ENCODE measurements around the gene SLC34A3. TPM values are rescaled to one million over a fixed set of nuclear protein-coding genes. Genes with fewer than 3 reads are reported as not detected.

Gene SLC34A3
- total RNA-seq, 2 experiments from 2014 or later, result not detected

DNA sequence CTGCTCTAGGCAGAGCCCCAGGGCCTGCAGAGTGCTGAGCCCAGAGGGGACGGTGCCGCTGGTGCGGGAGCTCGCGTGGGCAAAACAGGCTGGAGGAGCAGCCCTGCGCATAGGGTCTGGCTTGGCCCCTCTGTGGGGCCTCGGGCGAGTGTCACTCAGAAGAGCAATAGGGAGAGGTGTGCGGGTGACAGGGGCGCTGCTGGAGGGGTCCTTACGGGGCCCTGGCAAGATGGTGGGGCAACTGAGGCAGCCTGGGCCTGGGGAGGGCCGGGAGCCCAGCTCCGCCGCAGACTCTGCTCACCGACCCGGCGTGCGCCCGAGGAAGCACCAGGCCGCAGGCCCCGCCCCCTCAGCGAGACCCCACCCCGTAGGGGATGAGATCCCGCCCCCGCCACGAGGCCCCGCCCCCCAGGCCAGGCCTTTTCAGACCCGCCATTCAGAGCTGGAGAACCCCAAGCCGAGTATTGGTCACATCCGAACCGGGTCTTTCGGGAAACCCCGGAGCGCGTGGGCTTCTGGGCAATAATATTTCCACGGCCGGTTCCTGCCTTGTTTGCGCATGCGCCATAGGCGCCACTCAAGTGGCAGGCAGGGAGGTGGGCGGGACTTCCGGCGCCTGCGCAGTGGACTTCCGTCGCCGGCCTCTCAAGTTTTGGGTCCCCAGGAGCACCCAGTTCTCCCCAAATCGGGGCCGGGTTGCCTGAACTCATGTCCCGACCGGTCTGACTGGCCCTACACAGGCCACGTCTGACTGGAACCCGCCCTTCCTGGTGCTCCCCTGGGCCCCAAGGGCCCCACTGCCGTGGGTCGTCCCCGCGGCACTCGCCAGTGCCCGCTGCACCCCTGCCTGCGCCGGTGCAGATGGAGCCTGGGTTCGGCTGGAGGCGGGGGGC is 7.4 kb upstream of the SLC34A3 start:
- ATAC-seq (ENCODE audit: low read depth), result peak; percentile 87

GRCh38 chr9:137224830-137225694 is 5.6 kb upstream of the SLC34A3 start, which contains the start of gene CYSRT1:
TSS of gene CYSRT1 (plus strand) at chr9:137225174. CDS start at chr9:137225622, 448 bp downstream.
- DNase-seq, result peak; percentile 49
- peak within 1 kb of the TSS; percentile 84 for H3K4me3 Mint-ChIP-seq
- H3K27ac Mint-ChIP-seq, result peak within 1 kb of the TSS; percentile 82
- H3K36me3 Mint-ChIP-seq, result no peaks in the 10 kb centered on the region
- H3K4me1 Mint-ChIP-seq, result peaks cover 7% of the 10 kb centered on the region
- peaks cover 2% of the 10 kb centered on the region for H3K27me3 Mint-ChIP-seq
- no peak for ATAC-seq (ENCODE audit: low read depth)
- POLR2A ChIA-PET, result interaction anchor here (0.6 to 4.9 kb wide), 13 partner anchors 15 to 527 kb away, joined by 3 to 43 read pairs (median 9); partner anchors contain the start of genes ANAPC2, MAN1B1, NDOR1 and SAPCD2
- H3K9me3 Mint-ChIP-seq, result no peaks in the 10 kb centered on the region

More for the DNA sequence above, 7.4 kb upstream of the SLC34A3 start:
- POLR2A ChIA-PET, result interaction anchor here (0.5 to 4.9 kb wide), 24 partner anchors 9 to 495 kb away, joined by 3 to 43 read pairs (median 4); partner anchors contain the start of genes ANAPC2, DPP7, MAN1B1 and NDOR1
- Mint-ChIP-seq H3K9me3 (no peaks in the 10 kb centered on the region), H3K27me3 (peaks cover 2% of the 10 kb centered on the region), H3K27ac (peak overlapping the region; percentile 82), H3K4me1 (peaks cover 7% of the 10 kb centered on the region), H3K36me3 (no peaks in the 10 kb centered on the region), H3K4me3 (peak overlapping the region; percentile 84)
- DNase-seq, result peak; percentile 98

- H3K36me3 Mint-ChIP-seq, result no peaks in the 10 kb centered on the region
- no peak overlapping the region for H3K27ac Mint-ChIP-seq
- ATAC-seq (ENCODE audit: low read depth) (no peak), DNase-seq (peak; percentile 39)
- peaks cover 2% of the 10 kb centered on the region for H3K27me3 Mint-ChIP-seq
- no peak overlapping the region for H3K4me3 Mint-ChIP-seq
- POLR2A ChIA-PET, result interaction anchor here (1.2 to 4.9 kb wide), 6 partner anchors 22 to 156 kb away, joined by 3 to 35 read pairs (median 8); partner anchors contain the start of genes MAN1B1, SAPCD2 and TPRN
- H3K9me3 Mint-ChIP-seq, result no peaks in the 10 kb centered on the region
- H3K4me1 Mint-ChIP-seq, result peaks cover 7% of the 10 kb centered on the region
Measured at GRCh38 chr9:137225699-137226331, 4.9 kb upstream of the SLC34A3 start.

DNA sequence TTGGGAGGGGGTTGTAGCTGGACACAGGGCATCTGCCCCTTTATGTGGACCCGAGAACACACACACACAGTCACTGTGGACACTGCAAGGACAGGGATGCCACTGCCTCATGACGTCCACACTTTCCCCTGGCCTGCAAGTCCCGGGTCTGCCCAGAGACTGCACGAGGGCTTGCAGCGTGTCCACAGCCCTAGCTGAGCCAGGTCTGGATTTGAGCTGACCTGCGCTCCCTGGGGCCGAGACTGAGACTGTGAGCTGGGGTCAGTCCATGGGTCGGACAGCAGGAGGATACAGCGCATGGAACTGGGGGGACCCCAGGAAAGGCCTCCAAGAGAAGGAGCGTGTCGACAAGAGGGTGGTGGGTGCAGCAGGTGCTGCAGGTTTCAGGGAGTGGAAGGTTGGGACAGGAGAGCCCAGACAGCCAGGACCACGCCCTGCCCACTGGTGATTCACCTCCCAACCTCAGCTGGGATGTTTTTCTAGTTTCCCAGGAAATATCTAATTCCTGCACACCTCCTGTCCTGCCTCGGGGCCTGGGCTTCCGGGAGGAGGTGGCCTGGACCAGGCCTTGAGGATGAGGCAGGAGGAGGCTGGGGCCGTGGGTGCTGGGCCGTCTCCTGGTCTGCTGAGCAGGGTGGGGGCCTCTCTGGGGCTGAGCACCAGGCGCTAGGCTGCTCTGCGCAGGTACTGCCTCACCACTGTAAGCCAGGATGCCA is 4.2 kb upstream of the SLC34A3 start:
- Mint-ChIP-seq H3K36me3 (no peaks in the 10 kb centered on the region), H3K27me3 (peaks cover 2% of the 10 kb centered on the region), H3K4me3 (no peak overlapping the region), H3K4me1 (peaks cover 7% of the 10 kb centered on the region), H3K27ac (no peak overlapping the region), H3K9me3 (no peaks in the 10 kb centered on the region)
- peak; percentile 32 for DNase-seq
- POLR2A ChIA-PET, result interaction anchor here (0.8 to 4.9 kb wide), 8 partner anchors 14 to 157 kb away, joined by 3 to 35 read pairs (median 4); partner anchors contain the start of genes MAN1B1, SAPCD2, TPRN and TUBB4B
- no peak for ATAC-seq (ENCODE audit: low read depth)

- Mint-ChIP-seq H3K4me1 (peaks cover 7% of the 10 kb centered on the region), H3K9me3 (no peaks in the 10 kb centered on the region), H3K4me3 (peak within 1 kb of the TSS; percentile 33), H3K36me3 (no peaks in the 10 kb centered on the region), H3K27ac (peak within 1 kb of the TSS; percentile 81), H3K27me3 (peaks cover 2% of the 10 kb centered on the region)
- peak; percentile 40 for ATAC-seq (ENCODE audit: low read depth)
- POLR2A ChIA-PET, result interaction anchor here (0.8 to 4.9 kb wide), 9 partner anchors 12 to 141 kb away, joined by 3 to 35 read pairs (median 3); partner anchors contain the start of genes ANAPC2, MAN1B1, SSNA1 and TUBB4B
- peak; percentile 88 for DNase-seq
Measured at GRCh38 chr9:137227054-137227852, 3.4 kb upstream of the SLC34A3 start, which contains the start of gene RNF224. TSS of gene RNF224 (plus strand) at chr9:137227502. CDS start at chr9:137228336, 834 bp downstream.

- no peak for ATAC-seq (ENCODE audit: low read depth)
- POLR2A ChIA-PET, result interaction anchor here (0.8 to 2.5 kb wide), 4 partner anchors 11 to 132 kb away, joined by 3 to 11 read pairs (median 6); partner anchors contain the start of genes ANAPC2 and SSNA1
- DNase-seq, result no peak
- no peaks in the 10 kb centered on the region for H3K36me3 Mint-ChIP-seq
- peaks cover 6% of the 10 kb centered on the region for H3K4me1 Mint-ChIP-seq
- H3K9me3 Mint-ChIP-seq, result no peaks in the 10 kb centered on the region
- peak overlapping the region; percentile 33 for H3K4me3 Mint-ChIP-seq
- peak overlapping the region; percentile 81 for H3K27ac Mint-ChIP-seq
- H3K27me3 Mint-ChIP-seq, result peaks cover 2% of the 10 kb centered on the region
Measured at GRCh38 chr9:137227853-137228505, 2.7 kb upstream of the SLC34A3 start.

- H3K36me3 Mint-ChIP-seq, result no peaks in the 10 kb centered on the region
- no peak for DNase-seq
- no peak overlapping the region for H3K4me3 Mint-ChIP-seq
- ATAC-seq (ENCODE audit: low read depth), result no peak
- no peaks in the 10 kb centered on the region for H3K9me3 Mint-ChIP-seq
- no peak overlapping the region for H3K27ac Mint-ChIP-seq
- peaks cover 5% of the 10 kb centered on the region for H3K4me1 Mint-ChIP-seq
- POLR2A ChIA-PET, result interaction anchor here (1.5 kb wide), 1 partner anchor 99 kb away, joined by 7 read pairs; no protein-coding TSS in a partner anchor
- H3K27me3 Mint-ChIP-seq, result peaks cover 2% of the 10 kb centered on the region
Measured at GRCh38 chr9:137228506-137228967, 2.2 kb upstream of the SLC34A3 start.

DNA sequence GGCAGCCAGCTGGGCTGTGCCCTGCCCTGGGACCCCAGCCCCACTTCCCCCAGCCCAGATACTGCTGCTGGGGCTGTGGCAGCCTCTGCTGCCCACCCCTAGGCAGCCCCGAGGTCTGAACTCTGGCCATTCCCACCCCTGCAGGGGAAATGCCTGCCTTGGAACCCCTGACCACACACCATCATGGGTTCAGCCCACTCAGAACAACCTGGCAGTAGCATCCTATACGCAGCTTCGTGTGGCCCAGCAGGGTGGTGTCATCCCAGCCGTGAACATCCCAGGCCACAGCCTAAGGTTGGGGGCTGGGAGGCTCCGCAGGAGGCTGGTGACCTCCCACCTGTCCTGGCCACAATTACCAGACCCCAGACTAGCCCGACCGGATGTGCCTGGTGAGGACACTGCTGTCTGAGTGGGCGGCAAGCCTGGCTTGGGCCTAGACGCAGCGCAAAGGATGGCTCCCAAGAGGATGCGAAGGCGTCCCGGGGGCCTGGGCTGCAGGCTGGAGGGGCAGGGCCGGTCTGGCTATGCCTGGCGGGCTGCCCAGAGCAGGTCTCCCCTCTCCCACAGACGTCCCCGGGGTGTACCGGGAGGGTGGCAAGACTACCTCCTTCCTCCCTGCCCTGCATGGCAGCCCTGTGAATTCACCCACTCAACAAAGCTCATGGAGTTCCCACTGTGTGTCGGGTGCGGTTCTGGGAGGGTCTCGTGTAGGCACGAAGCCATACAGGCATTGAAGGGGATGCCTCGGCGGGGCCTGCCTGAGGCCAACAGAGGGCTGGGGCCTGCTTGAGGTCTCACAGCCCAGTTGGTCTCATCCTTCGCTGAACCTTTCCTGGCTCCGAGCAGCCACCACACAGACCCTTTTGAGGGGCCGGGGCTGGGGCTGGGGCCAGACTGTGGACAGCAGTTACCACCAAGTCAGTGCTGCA is 1.5 kb upstream of the SLC34A3 start:
- no peak for ATAC-seq (ENCODE audit: low read depth)
- H3K36me3 Mint-ChIP-seq, result no peaks in the 10 kb centered on the region
- H3K27me3 Mint-ChIP-seq, result peaks cover 2% of the 10 kb centered on the region
- DNase-seq, result no peak
- POLR2A ChIA-PET, result no interaction called here
- H3K4me3 Mint-ChIP-seq, result no peak overlapping the region
- no peaks in the 10 kb centered on the region for H3K9me3 Mint-ChIP-seq
- no peak overlapping the region for H3K27ac Mint-ChIP-seq
- H3K4me1 Mint-ChIP-seq, result peaks cover 4% of the 10 kb centered on the region

GRCh38 chr9:137229903-137230704 is 597 bp upstream of the SLC34A3 start:
- Mint-ChIP-seq H3K27ac (no peak overlapping the region), H3K4me3 (no peak overlapping the region), H3K27me3 (peaks cover 2% of the 10 kb centered on the region), H3K36me3 (no peaks in the 10 kb centered on the region), H3K4me1 (peaks cover 4% of the 10 kb centered on the region), H3K9me3 (no peaks in the 10 kb centered on the region)
- ATAC-seq (ENCODE audit: low read depth), result no peak
- POLR2A ChIA-PET, result interaction anchor here (1.7 kb wide), 1 partner anchor 11 kb away, joined by 8 read pairs; the partner anchor contains the start of gene TUBB4B
- no peak for DNase-seq
